Body of pancreas (tissue), 4 donors: ENCODE data around the gene FUS.

Source experiments
- POLR2A ChIP-seq, 3 donors: fragments of 450-650 bp; IDR thresholded peaks; one replicate each; pipeline ENCODE4 v1.6.1; 2016; ENCODE audit warnings: antibody characterized with exemption in 3 of 3, mild to moderate bottlenecking in 2 of 3
- TF ChIP-seq, protein P1 (sequence below), 7 experiments: fragments of 450-650 bp in 4 of 7; fragments of 200-600 bp in 3 of 7; sonication (generic) in 3 of 7; IDR thresholded peaks; one replicate each; pipeline ENCODE4 v1.5.1; 2016 to 2019; ENCODE audit warnings: antibody characterized with exemption in 7 of 7

- TF ChIP-seq, protein P1, sequence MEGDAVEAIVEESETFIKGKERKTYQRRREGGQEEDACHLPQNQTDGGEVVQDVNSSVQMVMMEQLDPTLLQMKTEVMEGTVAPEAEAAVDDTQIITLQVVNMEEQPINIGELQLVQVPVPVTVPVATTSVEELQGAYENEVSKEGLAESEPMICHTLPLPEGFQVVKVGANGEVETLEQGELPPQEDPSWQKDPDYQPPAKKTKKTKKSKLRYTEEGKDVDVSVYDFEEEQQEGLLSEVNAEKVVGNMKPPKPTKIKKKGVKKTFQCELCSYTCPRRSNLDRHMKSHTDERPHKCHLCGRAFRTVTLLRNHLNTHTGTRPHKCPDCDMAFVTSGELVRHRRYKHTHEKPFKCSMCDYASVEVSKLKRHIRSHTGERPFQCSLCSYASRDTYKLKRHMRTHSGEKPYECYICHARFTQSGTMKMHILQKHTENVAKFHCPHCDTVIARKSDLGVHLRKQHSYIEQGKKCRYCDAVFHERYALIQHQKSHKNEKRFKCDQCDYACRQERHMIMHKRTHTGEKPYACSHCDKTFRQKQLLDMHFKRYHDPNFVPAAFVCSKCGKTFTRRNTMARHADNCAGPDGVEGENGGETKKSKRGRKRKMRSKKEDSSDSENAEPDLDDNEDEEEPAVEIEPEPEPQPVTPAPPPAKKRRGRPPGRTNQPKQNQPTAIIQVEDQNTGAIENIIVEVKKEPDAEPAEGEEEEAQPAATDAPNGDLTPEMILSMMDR (IDR thresholded peaks at IDR 0.05), result no peak
- no peak for TF ChIP-seq POLR2A (IDR thresholded peaks at IDR 0.05)
These were observed 656 bp upstream of the FUS start for GRCh38 chr16:31179219-31179746.
